Activated CD4-positive, alpha-beta T cell treated with anti-CD3 and anti-CD28 coated beads for 36 hours (primary cell): ENCODE measurements around the gene TOMM6. TPM values are rescaled to one million over a fixed set of nuclear protein-coding genes. Genes with fewer than 3 reads are reported as not detected.
A peak's percentile ranks its signal among the peaks of the same experiment; 100 is the strongest.

Source experiments
- ATAC-seq: fragments of 200-7000 bp; cut with Tn5 transposase; one replicate; pipeline ENCODE4 v1.10.0; 2021; ENCODE audit warnings: mild to moderate bottlenecking, moderate library complexity
- CTCF ChIA-PET: fragments of 350-600 bp; sonication (Branson Sonifier 250); formaldehyde crosslinking; loops from one replicate; lab custom pipeline; 2021; ENCODE audit warnings: antibody characterized with exemption; lab: Charles Lee
- POLR2A ChIA-PET: fragments of 350-600 bp; sonication (Branson Sonifier 250); formaldehyde crosslinking; loops from one replicate; lab custom pipeline; 2021; ENCODE audit warnings: antibody characterized with exemption, inconsistent platforms; lab: Charles Lee
- DNase-seq: peaks from one replicate; pipeline ENCODE4 v3.0.0-alpha.2; 2020
- H3K27ac Mint-ChIP-seq: one replicate; pipeline ENCODE4 v1.8.0; 2021; ENCODE audit warnings: mixed read lengths
- H3K27me3 Mint-ChIP-seq: one replicate; pipeline ENCODE4 v1.8.0; 2021; ENCODE audit warnings: mixed read lengths
- H3K36me3 Mint-ChIP-seq: one replicate; pipeline ENCODE4 v1.8.0; 2021; ENCODE audit warnings: low read depth, mixed read lengths
- H3K4me1 Mint-ChIP-seq: one replicate; pipeline ENCODE4 v1.8.0; 2021; ENCODE audit warnings: mixed read lengths
- H3K4me3 Mint-ChIP-seq: one replicate; pipeline ENCODE4 v1.8.0; 2021; ENCODE audit warnings: mild to moderate bottlenecking, moderate library complexity, mixed read lengths
- H3K9me3 Mint-ChIP-seq: one replicate; pipeline ENCODE4 v1.8.0; 2021; ENCODE audit warnings: low read depth, mixed read lengths
- intact Hi-C, 2 experiments: fragments of 100-400 bp; cut with DNase I in 1 of 2; cut with micrococcal nuclease in 1 of 2; formaldehyde crosslinking; loops; one replicate each; pipeline versions ENCODE4 v1.14.2 to v1.15.1; 2022 to 2024; cut with DNase I, micrococcal nuclease
- total RNA-seq, 2 experiments: library from RNA; stranded (reverse); gene quantifications; one replicate each; pipeline ENCODE4 v1.2.3, GENCODE V29; 2021

Gene TOMM6
- total RNA-seq, 2 experiments from 2014 or later = 282 to 345 TPM

DNA sequence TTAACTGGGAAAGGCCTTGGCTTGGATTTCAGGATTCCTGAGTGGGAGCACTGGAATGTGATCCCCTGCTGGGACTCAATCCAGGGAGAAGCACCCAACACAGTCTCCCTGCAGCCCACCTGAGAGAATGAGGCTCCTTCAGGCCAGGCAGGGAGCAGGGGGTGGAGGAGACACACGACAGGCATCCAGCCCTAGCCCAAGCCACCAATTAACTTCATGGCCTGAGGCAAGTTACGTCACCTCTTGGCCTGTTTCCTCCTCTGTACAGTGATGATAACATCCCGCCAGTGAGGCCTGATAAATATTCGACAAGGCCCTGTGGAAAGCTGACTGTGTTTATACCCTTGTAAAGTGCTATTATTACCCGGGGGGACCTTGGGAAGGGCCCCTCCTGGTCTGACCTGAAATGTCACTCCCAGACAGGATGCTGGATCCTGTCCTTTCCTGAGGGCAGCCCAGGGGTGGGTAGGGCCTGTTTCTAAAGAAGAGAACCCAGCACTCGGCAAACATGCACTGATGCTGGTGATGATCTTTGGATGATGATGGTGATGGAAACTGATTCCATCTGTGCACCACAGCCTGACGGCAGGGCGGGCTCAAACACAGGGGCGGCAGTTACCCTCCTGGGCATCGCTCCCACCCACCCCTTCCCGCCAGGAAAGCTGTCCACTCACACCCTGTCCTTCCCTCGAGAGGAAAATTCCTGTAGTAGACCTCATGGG, 20.2 kb upstream of the TOMM6 start:
- H3K4me1 Mint-ChIP-seq = peaks cover 8% of the 10 kb centered on the region
- intact Hi-C loops = no loop called here
- H3K36me3 Mint-ChIP-seq = peaks cover 3% of the 10 kb centered on the region
- H3K27ac Mint-ChIP-seq = no peak overlapping the region
- no peak for DNase-seq
- no peaks in the 10 kb centered on the region for H3K9me3 Mint-ChIP-seq
- ATAC-seq = no peak
- no peaks in the 10 kb centered on the region for H3K27me3 Mint-ChIP-seq
- no peak overlapping the region for H3K4me3 Mint-ChIP-seq
- ChIA-PET CTCF (interaction anchor here (0.9 kb wide), 1 partner anchor 21 kb away, joined by 3 read pairs; no protein-coding TSS in a partner anchor), POLR2A (no interaction called here)

- H3K27ac Mint-ChIP-seq = no peak overlapping the region
- ChIA-PET POLR2A (no interaction called here), CTCF (interaction anchor here (0.9 to 1.4 kb wide), 2 partner anchors 19 to 400 kb away, joined by 3 read pairs; no protein-coding TSS in a partner anchor)
- H3K4me3 Mint-ChIP-seq = no peak overlapping the region
- H3K4me1 Mint-ChIP-seq = peaks cover 8% of the 10 kb centered on the region
- ATAC-seq (peak; percentile 19), DNase-seq (no peak)
- intact Hi-C loops = no loop called here
- peaks cover 4% of the 10 kb centered on the region for H3K36me3 Mint-ChIP-seq
- H3K9me3 Mint-ChIP-seq = no peaks in the 10 kb centered on the region
- H3K27me3 Mint-ChIP-seq = no peaks in the 10 kb centered on the region
Observed at GRCh38 chr6:41768545-41769308, 18.8 kb upstream of the TOMM6 start.

DNA sequence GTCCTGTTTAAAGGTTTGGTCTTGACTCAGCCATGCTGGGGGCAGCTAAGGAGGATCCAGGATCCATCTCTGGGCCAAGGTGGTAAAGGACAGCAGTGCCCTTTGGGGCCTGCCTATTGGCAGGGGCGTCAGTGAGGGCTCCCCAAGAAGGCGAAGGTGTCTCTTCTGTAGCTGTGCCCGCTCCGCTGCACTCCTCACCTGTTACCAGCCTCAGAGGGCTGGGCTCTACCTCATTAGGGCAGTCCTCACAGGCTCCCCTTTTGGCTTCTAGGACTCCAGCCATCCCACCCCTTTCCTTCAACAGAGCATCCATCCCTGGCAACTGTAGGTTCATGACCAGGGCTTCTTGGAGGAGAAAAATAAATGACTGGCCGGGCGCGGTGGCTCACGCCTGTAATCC, 18.1 kb upstream of the TOMM6 start:
- Mint-ChIP-seq H3K36me3 (peaks cover 4% of the 10 kb centered on the region), H3K9me3 (no peaks in the 10 kb centered on the region), H3K27ac (no peak overlapping the region), H3K27me3 (no peaks in the 10 kb centered on the region), H3K4me3 (no peak overlapping the region), H3K4me1 (peaks cover 8% of the 10 kb centered on the region)
- POLR2A ChIA-PET = no interaction called here
- ATAC-seq (no peak), DNase-seq (no peak)
- CTCF ChIA-PET = interaction anchor here (1.4 kb wide), 1 partner anchor 401 kb away, joined by 3 read pairs; no protein-coding TSS in a partner anchor
- intact Hi-C loops = no loop called here

GRCh38 chr6:41770381-41771057, 17.0 kb upstream of the TOMM6 start:
- peaks cover 4% of the 10 kb centered on the region for H3K36me3 Mint-ChIP-seq
- no peak overlapping the region for H3K4me3 Mint-ChIP-seq

DNA sequence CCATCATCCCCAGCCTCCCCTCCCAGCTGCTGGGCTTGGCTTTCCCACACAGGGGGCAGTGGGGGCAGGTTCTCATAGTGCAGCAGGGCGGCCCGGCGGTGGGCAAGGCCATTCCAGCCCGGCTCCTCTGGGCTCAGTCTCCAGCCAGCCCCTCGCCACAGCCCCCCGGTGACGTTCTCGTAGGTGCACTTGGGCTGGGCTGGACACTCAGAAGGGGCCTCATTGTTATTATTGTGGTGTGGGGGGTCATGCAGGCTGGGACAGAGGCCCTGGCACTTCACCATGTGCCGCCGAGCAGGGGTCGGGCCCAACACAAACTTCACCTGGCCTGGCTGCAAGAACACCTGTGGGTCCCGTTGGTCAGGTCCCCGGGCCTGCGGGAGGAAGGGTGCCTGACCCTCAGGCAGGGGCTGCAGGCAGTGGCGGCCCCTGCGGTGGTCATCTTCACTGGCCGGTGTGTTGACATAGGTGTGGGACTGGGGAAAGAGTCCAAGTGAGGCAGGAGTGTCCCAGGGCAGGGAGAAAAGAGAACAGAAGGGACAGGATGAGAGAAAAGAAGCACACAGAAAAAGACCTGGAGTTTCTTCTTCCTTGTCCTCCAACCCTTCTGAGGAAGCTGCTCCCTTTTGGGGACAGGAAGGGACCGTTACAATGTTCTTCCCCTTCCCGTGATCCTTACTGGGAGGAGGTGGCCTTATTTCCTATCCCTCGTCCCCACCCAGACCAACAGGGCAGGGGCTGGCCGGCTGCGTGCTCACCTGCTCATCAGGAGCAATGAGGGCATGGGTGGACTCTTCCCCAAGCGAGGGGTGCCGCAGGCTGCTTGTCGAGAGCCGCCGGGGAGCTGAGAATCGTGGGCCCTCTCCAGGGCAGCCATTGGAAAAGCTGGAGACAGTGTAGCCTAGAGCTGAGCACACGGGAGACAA, 16.2 kb upstream of the TOMM6 start:
- ChIA-PET POLR2A (no interaction called here), CTCF (no interaction called here)

More at GRCh38 chr6:41770381-41771057, 17.0 kb upstream of the TOMM6 start:
- Mint-ChIP-seq H3K4me1 (peaks cover 8% of the 10 kb centered on the region), H3K9me3 (no peaks in the 10 kb centered on the region), H3K27me3 (no peaks in the 10 kb centered on the region), H3K27ac (no peak overlapping the region)
- no peak for DNase-seq
- ChIA-PET POLR2A (no interaction called here), CTCF (no interaction called here)
- ATAC-seq = no peak
- intact Hi-C loops = loop anchor here in 1 of 2 experiments (10.0 kb wide), 1 partner anchor 66 kb away; no protein-coding TSS in a partner anchor

GRCh38 chr6:41774841-41775240, 12.7 kb upstream of the TOMM6 start:
- ChIA-PET POLR2A (no interaction called here), CTCF (interaction anchor here (0.5 to 1.7 kb wide), 3 partner anchors 10 to 1015 kb away, joined by 3 to 5 read pairs (median 3); no protein-coding TSS in a partner anchor)
- H3K4me3 Mint-ChIP-seq = no peak overlapping the region
- H3K4me1 Mint-ChIP-seq = peaks cover 10% of the 10 kb centered on the region
- H3K27me3 Mint-ChIP-seq = no peaks in the 10 kb centered on the region
- peaks cover 8% of the 10 kb centered on the region for H3K36me3 Mint-ChIP-seq
- ATAC-seq (no peak), DNase-seq (no peak)
- intact Hi-C loops = loop anchor here in 1 of 2 experiments (5.0 to 10.0 kb wide), 2 partner anchors 70 to 173 kb away; no protein-coding TSS in a partner anchor
- H3K9me3 Mint-ChIP-seq = no peaks in the 10 kb centered on the region
- no peak overlapping the region for H3K27ac Mint-ChIP-seq

More for the DNA sequence above, 16.2 kb upstream of the TOMM6 start:
- DNase-seq (no peak), ATAC-seq (no peak)
- Mint-ChIP-seq H3K4me1 (peaks cover 8% of the 10 kb centered on the region), H3K27me3 (no peaks in the 10 kb centered on the region), H3K9me3 (no peaks in the 10 kb centered on the region), H3K36me3 (peaks cover 4% of the 10 kb centered on the region), H3K27ac (no peak overlapping the region), H3K4me3 (no peak overlapping the region)
- intact Hi-C loops = loop anchor here in 1 of 2 experiments (10.0 kb wide), 1 partner anchor 67 kb away; no protein-coding TSS in a partner anchor

- peaks cover 8% of the 10 kb centered on the region for H3K36me3 Mint-ChIP-seq
- no peaks in the 10 kb centered on the region for H3K9me3 Mint-ChIP-seq
- ChIA-PET POLR2A (no interaction called here), CTCF (interaction anchor here (0.5 to 3.4 kb wide), 6 partner anchors 9 to 1015 kb away, joined by 3 to 24 read pairs (median 3); partner anchors contain the start of gene TOMM6)
- intact Hi-C loops = loop anchor here in 1 of 2 experiments (5.0 to 10.0 kb wide), 2 partner anchors 71 to 173 kb away; no protein-coding TSS in a partner anchor
- ATAC-seq (no peak), DNase-seq (no peak)
- peaks cover 12% of the 10 kb centered on the region for H3K4me1 Mint-ChIP-seq
- H3K4me3 Mint-ChIP-seq = no peak overlapping the region
- no peak overlapping the region for H3K27ac Mint-ChIP-seq
- no peaks in the 10 kb centered on the region for H3K27me3 Mint-ChIP-seq
Observed at GRCh38 chr6:41775293-41775882, 12.1 kb upstream of the TOMM6 start.

DNA sequence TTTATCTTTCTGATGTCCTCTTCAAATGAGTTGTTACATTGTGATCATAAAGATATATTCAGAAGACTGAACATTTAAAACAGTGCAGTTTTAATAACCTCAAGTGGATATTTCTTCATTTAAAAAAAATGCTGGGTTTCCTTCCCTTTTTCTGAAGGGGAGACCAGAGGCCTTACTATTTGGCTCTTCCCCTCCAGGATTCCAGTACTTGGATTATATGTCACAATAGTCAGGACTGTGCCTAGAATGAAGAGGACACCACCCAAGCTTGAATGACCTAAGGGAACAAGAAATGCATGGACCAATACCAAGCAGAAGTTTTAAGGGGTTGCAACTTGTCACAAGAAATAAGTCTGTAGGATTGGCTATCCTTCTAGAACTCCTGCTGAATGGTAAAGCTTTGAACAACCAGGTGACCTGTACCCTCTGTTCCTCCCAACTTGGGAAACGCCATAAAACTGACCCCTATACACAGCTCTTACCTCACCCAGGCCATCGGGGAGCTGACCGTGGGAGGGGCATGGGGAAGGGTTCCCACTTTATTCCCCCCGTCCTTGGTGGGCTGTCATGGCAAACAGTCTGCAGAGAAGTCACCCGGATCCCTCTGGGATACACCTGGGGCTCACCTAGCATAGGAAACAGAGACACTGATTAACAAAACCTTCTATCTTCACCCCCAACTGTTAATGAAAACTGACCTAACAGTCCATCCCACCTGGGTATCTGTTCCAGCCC, 9.8 kb upstream of the TOMM6 start:
- intact Hi-C loops = loop anchor here in 1 of 2 experiments (5.0 to 10.0 kb wide), 2 partner anchors 73 to 175 kb away; no protein-coding TSS in a partner anchor
- Mint-ChIP-seq H3K36me3 (peaks cover 3% of the 10 kb centered on the region), H3K27ac (no peak overlapping the region), H3K9me3 (no peaks in the 10 kb centered on the region), H3K27me3 (peaks cover 7% of the 10 kb centered on the region), H3K4me3 (no peak overlapping the region), H3K4me1 (peaks cover 18% of the 10 kb centered on the region)
- ATAC-seq (no peak), DNase-seq (no peak)
- CTCF ChIA-PET = interaction anchor here (0.5 to 3.4 kb wide), 4 partner anchors 9 to 439 kb away, joined by 3 to 24 read pairs (median 4); partner anchors contain the start of gene TOMM6
- POLR2A ChIA-PET = interaction anchor here (0.6 kb wide), 1 partner anchor 10 kb away, joined by 5 read pairs; the partner anchor contains the start of gene TOMM6

DNA sequence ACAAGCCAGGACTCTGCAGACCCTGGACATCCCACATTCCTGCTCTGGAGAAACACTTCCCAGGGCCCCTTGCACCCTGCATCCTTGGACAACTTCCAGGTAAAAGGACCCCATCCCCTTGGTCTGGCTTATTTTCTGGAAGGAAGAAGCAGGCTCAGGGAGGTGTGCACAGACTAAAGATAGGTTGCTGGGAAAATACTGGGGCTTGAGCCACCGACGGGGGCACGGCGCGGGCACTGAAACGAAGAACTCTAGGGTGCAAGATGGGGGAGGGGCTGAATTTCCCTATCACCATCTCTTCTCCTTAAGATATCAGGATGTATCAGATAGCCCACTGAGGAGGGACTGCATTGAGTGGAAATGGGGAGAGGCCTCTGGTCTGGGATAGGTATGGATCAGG, 8.6 kb upstream of the TOMM6 start:
- intact Hi-C loops = loop anchor here (1.0 to 10.0 kb wide), 3 partner anchors 8 to 177 kb away; partner anchors contain the start of gene TOMM6 (in 1 of the 2)
- Mint-ChIP-seq H3K4me3 (peak overlapping the region; percentile 85), H3K36me3 (peaks cover 3% of the 10 kb centered on the region), H3K27ac (peak overlapping the region; percentile 75), H3K4me1 (peaks cover 18% of the 10 kb centered on the region), H3K27me3 (peaks cover 7% of the 10 kb centered on the region), H3K9me3 (no peaks in the 10 kb centered on the region)
- ATAC-seq = no peak
- CTCF ChIA-PET = interaction anchor here (0.7 to 3.4 kb wide), 3 partner anchors 8 to 265 kb away, joined by 3 to 24 read pairs (median 4); partner anchors contain the start of gene TOMM6
- DNase-seq = no peak
- POLR2A ChIA-PET = no interaction called here
